CD4-positive, alpha-beta T cell treated with Interleukin-4 for 1 hour (primary cell): ENCODE data around the gene JMJD1C.

Experiments
- DNase-seq, 2 donors: peaks; one replicate each; pipeline ENCODE4 v3.0.0-alpha.2; 2020 to 2022

The JMJD1C gene

DNA sequence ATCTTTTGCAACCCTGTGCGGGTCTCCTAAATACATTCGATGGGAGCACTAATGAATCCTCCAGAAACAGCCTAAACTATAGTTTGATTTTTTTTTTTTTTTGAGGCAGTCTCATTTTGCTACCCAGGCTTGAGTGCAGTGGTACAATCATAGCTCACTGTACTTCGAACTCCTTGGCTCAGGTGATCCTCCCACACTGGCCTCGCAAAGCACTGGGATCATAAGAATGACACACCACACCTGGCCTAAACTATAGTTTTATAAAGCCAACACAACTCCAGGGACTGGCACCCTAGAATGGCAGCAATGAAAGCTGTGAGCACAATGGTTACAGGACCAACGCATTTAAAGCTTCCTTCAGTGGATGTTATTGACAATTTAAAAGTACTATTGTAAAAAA, 14.5 kb upstream of the JMJD1C start:
- DNase-seq: no peak

DNA sequence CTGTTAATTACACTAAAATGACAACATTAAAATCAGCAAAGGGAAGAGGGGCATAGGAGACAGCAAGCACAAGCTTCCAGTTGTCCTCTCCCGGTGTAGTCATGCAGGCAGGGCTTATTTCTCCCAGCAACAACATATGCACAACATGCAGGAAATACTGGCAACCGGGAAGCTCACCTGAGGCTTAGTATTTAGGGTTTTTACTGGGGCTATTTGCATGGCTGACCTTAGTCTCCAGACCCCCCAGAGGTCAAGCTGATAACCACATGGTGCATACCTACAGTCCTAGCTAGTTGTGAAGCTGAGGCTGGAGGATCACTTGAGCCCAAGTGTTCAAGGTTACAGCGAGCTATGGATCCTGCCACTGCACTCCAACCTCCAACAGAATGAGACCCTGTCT, 12.8 kb upstream of the JMJD1C start:
- no peak for DNase-seq

DNA sequence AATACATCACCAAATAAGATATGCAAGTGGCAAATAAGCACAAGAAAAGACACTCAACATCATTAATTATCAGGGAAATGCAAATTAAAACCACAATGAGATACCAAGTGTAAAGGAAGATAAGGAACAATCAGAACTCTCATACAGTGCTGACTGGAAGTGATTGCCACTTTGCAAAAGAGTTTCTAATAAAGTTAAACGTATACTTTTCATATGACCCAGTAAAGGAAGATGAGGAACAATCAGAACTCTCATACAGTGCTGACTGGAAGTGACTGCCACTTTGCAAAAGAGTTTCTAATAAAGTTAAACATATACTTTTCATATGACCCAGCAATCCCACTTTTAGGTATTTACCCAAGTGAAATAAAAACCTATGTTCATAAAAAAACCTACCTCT, 12.2 kb upstream of the JMJD1C start:
- no peak for DNase-seq

DNA sequence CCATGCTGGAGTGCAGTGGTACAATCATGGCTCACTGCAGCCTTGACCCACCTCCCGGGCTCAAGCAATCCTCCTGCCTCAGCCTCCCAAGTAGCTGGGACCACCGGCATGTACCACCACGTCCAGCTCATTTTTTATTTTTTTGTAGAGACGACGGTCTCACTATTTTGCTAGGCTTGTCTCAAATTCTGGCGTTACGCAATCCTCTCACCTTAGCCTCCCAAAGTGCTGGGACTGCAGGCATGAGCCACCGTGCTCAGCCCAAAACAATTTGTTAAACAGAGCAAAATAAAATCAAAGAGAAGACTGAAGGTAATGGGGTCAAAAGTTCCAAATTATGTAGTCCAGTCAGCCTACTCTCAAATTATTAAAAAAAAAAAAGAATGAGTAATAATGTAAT, 8.7 kb upstream of the JMJD1C start:
- DNase-seq: no peak

DNA sequence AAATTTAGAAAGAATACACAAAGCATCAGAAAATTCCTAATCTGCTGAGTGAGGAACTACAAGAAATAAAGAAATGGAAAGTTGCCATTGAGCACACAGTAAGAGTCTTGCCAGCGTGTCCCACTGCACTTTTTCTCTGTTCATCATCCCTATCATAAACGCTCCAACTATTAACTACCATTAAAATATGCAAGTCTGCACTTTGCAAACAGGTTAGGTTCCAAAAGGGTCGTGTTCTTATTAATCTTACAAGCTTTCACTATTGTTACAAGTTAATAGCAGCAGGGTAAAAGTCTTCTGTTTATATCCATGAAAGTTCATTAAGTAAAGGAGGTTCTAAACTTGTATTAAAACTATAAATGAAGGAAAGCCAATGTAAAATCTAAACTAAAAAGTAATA, 5.2 kb upstream of the JMJD1C start:
- DNase-seq: no peak

DNA sequence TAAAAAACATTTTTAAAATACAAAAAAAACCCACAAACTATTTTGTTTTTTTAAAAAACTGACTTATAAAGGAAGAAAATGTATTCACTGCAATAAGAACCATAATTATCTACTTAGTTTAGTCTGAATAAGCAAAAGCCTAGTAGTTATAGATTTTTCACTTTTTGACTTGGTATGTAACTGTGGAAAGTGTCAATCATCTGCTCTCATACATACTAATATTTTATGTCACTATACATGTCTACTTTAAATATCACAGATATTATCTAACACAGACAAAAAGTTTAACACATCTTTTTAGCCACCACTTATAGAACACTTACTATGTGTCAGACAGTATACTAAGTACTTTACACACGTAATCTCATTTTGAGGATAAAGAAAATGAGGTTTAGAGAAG, 3.2 kb upstream of the JMJD1C start:
- no peak for DNase-seq

DNA sequence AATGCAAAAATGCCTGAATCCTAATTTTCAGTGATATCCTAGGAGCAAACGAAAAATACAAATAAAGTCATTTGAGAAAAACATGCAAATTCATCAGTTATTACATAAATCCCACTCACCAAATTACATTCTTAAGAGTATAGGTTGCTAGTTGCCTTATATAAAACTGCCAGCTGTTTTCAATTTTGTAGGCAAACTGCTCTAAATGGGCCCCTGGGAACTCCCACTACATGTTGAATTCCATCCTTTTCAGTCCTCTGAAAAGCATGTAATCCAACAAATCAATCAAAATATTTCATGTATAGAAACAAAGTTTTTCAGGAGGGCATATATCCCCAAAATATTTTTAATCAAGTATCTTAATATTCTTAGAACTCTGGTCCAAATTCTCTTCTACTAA, 2.1 kb upstream of the JMJD1C start:
- DNase-seq: no peak

DNA sequence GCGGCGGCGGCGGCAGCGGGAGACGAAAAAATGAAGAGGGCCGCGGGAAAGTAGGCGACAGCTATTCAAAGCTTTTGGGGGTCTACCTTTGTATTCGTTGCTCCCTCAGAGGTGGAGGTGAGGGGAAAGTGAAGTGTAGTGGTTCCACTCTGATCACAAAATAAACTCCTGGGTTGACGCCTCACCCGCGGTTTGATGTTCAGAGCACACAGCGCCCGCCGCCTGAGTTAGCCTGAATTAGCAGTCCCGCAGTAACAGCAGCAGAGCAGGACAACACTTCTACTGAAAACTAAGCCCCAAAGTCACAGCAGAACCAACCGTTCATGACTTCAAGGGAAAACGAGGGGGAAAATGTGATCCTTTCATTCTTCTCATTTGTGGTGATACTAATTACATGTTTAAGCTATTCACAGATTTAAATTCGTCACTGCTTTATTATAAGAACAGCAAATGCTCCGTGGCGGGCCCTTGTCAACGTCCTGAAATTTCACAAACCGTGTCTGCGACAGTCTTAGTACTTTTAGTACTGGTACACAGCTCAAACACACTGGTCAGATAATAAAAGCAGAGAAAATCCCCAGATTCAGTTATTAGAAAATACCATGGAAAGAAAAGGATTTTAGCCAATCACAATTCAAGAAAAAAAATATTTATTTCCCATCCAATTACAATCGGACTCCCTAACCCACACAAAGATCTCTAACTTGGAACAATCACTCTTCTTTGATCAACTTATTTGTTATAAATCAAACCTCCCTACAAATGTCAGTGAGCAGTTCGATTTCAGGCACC, 563 bp upstream of the JMJD1C start:
- peak; percentile 52 to 57 for DNase-seq

DNA sequence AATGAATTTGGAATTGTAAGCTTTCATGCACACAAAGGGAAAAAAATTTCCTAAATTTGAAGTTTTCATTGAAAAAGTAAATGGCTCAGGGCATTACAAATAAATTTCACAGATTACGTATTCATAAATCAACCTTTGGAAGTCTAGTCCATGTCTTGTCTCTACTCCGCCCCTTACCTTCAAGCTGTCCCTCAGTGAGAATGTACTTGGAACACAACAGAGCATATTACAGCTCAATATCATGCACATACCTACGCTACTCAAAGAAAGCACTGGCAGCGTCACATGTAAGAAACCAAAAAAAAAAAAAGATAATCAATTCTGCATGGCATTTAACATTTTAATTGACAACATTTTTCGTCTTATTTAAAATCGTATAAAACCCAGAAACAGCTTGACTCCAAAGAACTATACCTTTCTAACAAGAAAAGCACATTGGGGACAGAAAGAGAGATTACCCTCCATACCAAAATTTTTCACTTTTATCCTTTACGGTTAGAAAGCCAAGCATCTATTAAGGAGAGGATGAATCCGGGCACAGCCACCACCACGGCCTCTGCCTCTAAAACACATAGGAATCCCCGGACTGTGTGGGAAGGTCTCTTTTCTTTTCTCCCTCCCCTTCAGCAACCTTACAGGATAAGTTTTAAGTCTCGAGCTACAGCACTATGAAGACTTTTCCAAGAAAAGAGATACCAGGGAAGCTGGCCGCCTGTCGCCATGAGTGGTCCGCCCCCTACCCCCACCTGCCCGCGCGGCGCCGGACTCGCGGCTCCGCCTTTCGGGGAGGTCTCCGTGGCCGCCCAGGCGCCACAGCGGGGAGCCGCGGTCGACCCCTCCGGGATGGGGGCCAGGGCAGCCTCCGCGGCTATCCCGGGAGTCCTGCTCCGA, 1.1 kb downstream of the JMJD1C start:
- no peak for DNase-seq

DNA sequence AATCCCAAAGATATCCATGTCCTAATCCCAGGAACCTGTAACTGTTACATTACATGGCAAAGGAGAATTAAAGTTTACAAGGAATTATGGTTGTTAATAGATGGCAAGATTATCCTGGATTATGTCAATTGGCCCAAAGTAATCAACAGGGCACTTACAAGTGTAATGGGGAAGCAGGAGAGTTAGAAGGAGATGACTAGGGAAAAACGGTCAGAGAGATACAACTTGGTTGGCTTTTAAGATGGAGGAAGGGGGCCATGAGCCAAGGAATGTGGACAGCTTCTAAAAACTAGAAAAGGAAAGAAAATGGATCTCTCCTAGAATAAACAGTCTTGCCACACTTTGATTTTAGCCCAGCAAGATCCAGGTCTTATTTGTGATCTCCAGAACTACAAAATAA, 3.3 kb downstream of the JMJD1C start:
- DNase-seq: no peak

DNA sequence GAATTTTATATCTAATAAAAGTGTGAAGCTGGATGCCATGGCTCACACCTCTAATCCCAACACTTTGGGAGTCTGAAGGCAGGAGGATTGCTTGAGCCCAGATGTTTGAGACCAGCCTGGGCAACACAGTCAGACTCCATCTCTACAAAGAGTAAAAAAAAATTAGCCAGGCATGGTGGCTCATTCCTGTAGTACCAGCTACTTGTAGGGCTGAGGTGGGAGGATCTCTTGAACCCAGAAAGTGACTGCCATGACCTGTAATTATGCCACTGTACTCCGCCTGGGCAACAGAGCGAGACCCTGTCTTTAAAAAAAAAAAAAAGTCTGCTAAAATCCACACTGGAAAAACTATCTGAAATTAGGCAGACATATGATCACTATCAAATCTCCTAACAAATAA, 7.6 kb downstream of the JMJD1C start:
- no peak for DNase-seq

DNA sequence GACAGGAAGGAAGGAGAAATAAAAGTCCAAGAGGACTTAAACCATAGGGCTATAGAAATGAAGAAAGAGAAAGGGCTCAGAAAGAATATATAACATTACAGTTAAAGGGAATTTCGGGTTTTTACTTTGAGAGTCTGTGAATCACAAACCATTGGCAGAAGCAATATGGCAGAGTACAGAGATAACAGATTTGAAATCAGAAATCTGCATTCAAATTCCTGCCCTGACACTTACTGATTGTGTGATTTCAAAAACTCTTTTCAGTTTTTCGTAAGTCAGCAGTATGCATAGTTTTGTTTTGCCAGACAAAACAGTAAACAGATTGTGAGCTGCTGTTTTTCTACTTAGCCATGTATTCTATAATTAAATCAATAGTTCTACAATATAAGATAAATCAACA, 8.2 kb downstream of the JMJD1C start:
- no peak for DNase-seq

DNA sequence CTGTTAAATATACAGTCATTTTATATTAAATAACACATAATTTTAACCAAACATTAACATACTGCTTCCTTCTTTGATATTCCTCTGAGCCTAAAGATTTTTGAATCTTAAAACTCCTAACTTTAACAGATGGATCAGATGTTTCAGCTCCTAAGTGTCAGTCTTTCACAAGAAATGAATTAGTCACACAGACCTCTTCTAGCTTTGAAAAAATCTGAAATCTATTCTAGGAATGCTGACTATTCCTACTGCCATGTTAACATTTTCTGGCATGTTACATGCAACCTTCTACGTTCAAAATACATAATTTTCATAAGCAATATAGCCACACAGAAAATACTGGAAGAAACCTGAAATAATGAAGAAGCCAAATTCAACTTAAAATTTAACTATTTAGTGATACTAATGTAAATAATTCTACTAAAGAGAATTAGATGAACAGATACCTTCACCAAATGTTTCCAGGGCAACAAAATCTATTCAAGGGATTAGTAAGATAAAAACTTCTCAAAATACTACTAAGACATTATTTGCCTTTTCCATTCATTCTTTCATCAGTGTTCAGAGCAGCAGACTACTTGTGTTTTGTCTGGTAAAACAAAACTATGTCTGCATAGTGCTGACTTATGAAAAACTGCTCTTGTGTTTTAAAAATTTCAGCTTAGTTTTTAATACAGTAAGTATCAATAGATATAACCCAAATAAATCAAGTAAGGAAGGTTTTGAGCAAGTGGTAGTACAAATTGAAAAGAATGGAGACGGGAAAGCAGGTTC, 9.2 kb downstream of the JMJD1C start:
- no peak for DNase-seq

DNA sequence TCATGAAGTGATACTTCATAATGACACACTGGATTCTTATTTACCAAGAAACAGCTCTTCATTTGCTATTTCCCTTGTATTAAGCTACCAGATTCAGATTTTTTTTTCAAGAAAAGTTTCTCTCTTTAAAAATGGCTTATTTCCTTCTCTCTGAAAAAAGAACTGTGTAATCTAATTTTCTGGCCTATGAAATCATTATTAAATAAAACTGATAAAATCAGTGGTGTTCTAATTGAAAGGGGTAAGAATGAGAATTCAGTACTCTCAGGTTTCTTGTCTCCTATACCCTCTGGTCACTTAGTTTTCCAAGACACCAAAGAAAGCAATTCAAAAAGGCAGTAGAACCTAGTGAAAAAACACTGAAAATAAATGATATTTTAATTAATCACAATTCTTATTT, 10.3 kb downstream of the JMJD1C start:
- DNase-seq: no peak

DNA sequence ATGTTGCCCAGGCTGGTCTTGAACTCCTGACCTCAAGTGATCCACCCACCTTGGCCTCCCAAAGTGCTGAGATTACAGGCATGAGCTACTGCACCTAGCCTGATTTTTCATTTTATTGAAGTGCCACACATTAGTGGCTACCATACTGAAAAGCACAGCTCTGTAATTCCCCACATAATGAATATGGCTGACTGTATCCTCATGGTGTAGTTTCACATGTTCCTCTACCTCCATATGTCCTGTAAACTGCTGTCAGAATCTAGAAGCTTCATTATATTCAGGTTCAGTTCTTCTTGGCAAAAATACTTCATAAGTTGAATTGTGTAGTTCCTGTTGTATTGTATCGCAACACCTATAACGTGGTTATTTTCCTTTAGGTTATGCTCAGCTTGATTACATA, 11.1 kb downstream of the JMJD1C start:
- no peak for DNase-seq

DNA sequence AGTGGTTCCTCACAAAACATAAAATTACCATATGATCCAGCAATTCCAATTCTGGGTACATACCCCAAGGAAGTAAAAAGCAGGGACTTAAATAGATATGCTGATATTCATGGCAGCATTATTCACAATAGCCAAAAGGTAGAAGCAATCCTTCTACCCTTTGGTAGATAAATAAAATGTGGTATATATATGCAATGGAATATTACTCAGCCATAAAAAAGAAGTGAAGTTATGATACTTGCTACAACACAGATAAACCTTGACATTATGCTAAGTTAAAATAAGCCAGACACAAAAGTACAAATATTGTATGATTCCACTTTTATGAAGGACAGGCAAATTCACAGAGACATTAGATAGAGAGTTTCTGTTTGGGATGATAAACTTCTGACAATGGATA, 13.3 kb downstream of the JMJD1C start:
- DNase-seq: no peak

DNA sequence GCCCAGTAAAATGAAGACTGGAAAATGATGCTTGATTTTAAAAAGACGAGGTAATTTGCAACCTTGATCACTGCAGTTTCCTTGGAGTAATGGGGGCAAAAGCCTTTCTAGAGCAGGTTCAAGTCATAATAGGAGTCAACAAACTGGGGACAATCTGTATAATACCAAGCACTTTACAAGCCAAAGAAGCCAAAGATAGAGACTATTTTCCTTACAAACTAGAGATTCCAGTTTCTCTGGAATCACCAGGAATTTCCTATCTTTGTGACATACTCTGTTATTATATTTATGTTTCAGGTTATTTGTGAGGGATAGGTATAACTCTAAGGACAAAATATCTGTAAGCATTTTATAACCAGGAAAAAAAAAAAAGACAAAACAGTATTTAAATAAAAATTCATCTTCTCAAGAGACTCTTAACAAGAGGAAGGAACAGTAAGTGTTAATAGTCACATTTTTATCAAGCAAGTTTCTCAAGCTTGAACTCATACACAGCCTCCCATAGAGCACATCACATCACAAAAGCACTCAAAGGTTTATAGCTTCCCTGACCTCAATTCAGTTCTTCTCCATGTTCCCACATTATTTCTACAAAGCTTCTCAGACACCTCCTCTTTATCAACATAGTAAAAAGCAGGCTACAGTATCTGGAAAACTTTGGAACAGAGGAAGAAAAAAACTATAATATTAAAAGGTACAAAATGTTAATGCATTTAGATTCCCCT, 18.9 kb downstream of the JMJD1C start:
- DNase-seq: no peak

DNA sequence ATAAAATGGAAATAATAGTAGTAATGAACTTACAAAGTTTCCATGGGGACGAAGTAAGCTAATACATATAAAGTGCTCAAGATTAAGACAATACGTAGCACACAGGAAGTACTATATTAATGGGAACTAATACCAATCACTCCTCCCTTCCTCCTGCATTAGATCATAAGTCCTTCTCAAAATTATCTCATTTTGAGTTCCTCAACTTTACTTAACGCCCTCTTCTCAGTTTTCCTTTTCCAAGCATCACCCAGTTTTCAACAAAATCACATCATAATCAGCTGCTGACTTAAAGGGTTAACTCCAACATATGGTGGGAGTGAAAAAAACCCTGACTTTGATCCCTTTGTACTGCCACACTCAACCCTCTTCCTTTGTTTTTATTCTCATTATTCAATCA, 24.4 kb downstream of the JMJD1C start:
- no peak for DNase-seq

DNA sequence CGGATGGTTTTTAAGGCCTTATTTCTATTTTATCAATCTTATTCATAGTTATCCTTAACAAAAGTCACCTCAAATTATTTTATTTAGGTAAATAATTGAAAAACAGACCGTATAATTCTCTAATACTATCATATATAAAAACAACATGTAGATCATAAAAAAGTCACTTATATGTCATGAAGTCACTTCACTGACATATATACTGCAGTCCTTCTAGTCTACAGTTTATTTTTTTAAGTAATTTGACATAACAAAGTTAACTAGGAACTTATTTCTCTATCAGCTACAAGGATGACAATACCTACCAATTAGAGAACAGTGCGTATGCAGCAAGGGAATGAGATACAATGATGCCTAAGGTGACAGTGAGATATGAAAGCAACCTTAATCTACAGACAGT, 26.2 kb downstream of the JMJD1C start:
- DNase-seq: no peak

DNA sequence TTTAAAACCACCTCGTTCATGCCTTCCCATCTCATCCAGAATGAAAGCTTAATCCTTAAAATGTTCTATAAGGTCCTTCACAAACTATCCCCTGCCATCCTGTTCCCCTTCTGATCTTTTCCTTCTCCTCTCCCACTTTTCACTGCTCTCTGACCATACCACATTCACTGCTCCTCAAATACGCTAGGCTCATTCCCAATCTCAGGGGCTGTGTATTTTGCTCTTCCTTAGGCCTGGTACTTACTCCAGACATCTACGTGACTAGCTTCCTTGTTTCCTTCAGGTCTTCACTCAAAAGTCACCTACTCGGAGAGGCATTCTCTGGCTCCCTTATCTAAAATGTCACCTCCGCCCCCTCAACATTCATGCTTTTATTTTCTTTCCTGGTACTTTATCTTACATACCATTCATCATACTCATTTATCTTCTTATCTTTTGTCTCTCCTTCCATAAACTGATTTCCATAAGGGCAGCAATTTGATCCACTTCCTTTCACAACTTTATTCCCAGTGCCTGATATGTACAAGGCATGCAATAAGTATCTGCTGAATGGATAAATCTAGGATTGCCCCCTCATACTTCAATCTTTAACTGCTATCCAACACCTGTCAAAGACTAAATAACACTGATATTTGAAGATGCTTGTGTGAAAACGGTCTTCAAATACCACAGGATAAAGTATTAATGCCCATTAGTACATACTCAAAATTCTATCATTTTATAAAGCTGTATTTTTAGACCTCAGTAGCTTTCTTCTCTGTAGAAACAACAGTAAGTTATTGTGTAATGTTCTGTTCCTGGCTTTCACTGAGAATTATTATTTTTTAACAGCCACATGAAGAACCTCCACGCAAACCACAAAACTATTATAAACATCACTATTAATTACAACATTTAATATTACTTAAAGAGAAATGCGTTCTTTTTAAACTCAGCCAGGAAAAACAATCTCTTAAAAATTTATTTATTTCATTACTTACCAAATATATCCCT, 27.0 kb downstream of the JMJD1C start:
- DNase-seq: no peak

DNA sequence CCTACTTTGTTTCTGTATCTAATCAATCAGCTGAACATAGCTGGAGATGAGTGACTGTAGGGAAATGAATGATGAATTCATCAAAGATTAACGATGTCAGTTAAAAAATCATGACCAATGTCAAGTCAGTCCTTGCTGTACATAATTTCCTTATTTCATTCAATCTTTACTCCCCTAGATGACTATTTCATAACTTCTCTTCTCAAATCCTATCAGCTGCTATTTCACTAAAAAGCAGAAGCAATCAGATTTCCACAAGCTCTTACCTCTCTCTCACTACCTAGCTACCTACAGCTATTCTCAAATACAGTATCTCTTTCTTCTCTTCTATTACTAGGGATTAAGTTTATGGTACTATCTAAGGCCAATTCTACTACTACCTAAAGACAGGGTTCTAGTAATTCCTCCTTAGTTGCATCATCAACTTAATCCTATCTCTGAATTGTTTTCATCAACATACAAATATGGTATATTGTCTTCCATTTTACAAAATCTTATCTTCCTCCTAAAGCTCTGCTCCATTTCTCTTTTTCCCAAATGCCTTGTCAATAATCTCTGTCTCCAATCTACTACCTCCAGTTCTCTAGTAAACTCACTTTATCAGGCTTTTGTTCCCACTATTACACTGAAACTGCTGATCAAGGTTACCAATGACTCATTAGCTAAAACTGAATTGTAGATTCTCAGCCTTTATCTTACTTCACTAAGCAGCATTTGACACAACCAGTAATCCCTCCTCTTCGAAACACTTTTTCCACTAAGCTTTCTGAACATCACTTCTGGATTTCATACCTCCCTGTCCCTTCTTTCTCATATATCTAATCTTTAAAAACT, 28.4 kb downstream of the JMJD1C start:
- DNase-seq: no peak
